ENCODE data around the gene C10orf53.

C10orf53 gene

GRCh38 chr10:49741108-49741995 lies 61.9 kb downstream of the C10orf53 start:
- Histone ChIP-seq H3K36me3 (ENCODE audit: insufficient read depth, low read length) (no peaks in the 10 kb centered on the region), H3K79me2 (ENCODE audit: insufficient read depth, low read length) (no peaks in the 10 kb centered on the region), H3K4me2 (ENCODE audit: insufficient read depth, low read length) (no peak overlapping the region), H3K4me1 (ENCODE audit: insufficient read depth, low read length) (no peaks in the 10 kb centered on the region), H4K20me1 (ENCODE audit: insufficient read depth, low read length) (no peaks in the 10 kb centered on the region; the same call in none of the 2 replicates), H3K27ac (ENCODE audit: low read length) (no peak overlapping the region), H3K4me3 (ENCODE audit: low read depth in 1 of 2, low read length in 2 of 2) (no peak overlapping the region), H2AFZ (ENCODE audit: low read depth, low read length) (no peak overlapping the region), H3K9ac (ENCODE audit: low read depth, low read length) (no peak overlapping the region), H3K27me3 (ENCODE audit: insufficient read depth, low read length, poor library complexity) (no peaks in the 10 kb centered on the region), H3K9me3 (ENCODE audit: insufficient read depth, low read length, severe bottlenecking) (no peaks in the 10 kb centered on the region)
- TF ChIP-seq EZH2 (IDR thresholded peaks at IDR 0.05; ENCODE audit: borderline replicate concordance, low read depth, low read length, severe bottlenecking): no peak
- TF ChIP-seq, protein P1, sequence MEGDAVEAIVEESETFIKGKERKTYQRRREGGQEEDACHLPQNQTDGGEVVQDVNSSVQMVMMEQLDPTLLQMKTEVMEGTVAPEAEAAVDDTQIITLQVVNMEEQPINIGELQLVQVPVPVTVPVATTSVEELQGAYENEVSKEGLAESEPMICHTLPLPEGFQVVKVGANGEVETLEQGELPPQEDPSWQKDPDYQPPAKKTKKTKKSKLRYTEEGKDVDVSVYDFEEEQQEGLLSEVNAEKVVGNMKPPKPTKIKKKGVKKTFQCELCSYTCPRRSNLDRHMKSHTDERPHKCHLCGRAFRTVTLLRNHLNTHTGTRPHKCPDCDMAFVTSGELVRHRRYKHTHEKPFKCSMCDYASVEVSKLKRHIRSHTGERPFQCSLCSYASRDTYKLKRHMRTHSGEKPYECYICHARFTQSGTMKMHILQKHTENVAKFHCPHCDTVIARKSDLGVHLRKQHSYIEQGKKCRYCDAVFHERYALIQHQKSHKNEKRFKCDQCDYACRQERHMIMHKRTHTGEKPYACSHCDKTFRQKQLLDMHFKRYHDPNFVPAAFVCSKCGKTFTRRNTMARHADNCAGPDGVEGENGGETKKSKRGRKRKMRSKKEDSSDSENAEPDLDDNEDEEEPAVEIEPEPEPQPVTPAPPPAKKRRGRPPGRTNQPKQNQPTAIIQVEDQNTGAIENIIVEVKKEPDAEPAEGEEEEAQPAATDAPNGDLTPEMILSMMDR (IDR thresholded peaks at IDR 0.05; ENCODE audit: borderline replicate concordance, extremely low read depth, low read length, poor library complexity, severe bottlenecking): no peak
- DNase-seq (no peak), ATAC-seq (ENCODE audit: insufficient read depth, low read depth) (peak; percentile 39)

GRCh38 chr10:49742683-49743463 lies 63.4 kb downstream of the C10orf53 start:
- Histone ChIP-seq H3K4me1 (ENCODE audit: insufficient read depth, low read length) (no peaks in the 10 kb centered on the region), H4K20me1 (ENCODE audit: insufficient read depth, low read length) (no peaks in the 10 kb centered on the region; the same call in none of the 2 replicates), H3K9me3 (ENCODE audit: insufficient read depth, low read length, severe bottlenecking) (no peaks in the 10 kb centered on the region), H3K4me3 (ENCODE audit: low read depth in 1 of 2, low read length in 2 of 2) (no peak overlapping the region), H2AFZ (ENCODE audit: low read depth, low read length) (no peak overlapping the region), H3K36me3 (ENCODE audit: insufficient read depth, low read length) (no peaks in the 10 kb centered on the region), H3K79me2 (ENCODE audit: insufficient read depth, low read length) (no peaks in the 10 kb centered on the region), H3K27me3 (ENCODE audit: insufficient read depth, low read length, poor library complexity) (no peaks in the 10 kb centered on the region), H3K27ac (ENCODE audit: low read length) (no peak overlapping the region), H3K4me2 (ENCODE audit: insufficient read depth, low read length) (no peak overlapping the region), H3K9ac (ENCODE audit: low read depth, low read length) (no peak overlapping the region)
- TF ChIP-seq, protein P1 (IDR thresholded peaks at IDR 0.05; ENCODE audit: borderline replicate concordance, extremely low read depth, low read length, poor library complexity, severe bottlenecking): no peak
- no peak for TF ChIP-seq EZH2 (IDR thresholded peaks at IDR 0.05; ENCODE audit: borderline replicate concordance, low read depth, low read length, severe bottlenecking)
- no peak for DNase-seq
- ATAC-seq (ENCODE audit: insufficient read depth, low read depth): no peak

DNA sequence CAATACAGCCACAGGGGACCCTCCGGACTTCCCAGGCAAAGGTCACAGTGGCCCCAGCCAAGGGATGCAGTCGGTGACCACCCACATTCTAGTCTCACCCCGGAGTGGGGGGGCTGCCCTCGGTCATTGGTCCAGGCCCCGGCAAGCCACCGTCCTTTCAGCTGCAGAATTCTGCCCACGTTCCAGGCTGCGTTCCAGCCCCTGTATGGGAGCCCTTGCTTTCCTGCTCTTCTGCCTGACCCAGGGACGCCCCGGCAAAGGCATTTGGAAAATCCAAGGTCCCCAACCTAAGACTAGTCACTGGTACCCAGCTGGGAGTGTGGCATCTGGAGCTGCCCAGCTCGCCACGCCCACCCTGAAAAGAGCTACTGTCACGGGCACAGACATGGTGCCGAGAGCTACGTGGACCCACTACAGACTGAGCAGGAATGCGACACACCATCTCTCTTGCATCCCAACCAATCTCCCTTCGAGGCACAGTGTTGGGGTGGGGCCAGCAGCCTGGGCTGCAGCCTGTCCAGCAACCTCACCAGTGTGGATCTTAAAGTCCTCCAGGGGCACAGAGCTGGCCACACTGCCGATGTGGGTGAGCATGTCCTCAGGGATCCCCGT lies 64.1 kb downstream of the C10orf53 start:
- H2AFZ ChIP-seq (ENCODE audit: low read depth, low read length): no peak overlapping the region
- no peak overlapping the region for H3K27ac ChIP-seq (ENCODE audit: low read length)
- DNase-seq (no peak), ATAC-seq (ENCODE audit: insufficient read depth, low read depth) (no peak)
- H4K20me1 ChIP-seq (ENCODE audit: insufficient read depth, low read length): no peaks in the 10 kb centered on the region; the same call in none of the 2 replicates
- H3K27me3 ChIP-seq (ENCODE audit: insufficient read depth, low read length, poor library complexity): no peaks in the 10 kb centered on the region
- TF ChIP-seq, protein P1 (IDR thresholded peaks at IDR 0.05; ENCODE audit: borderline replicate concordance, extremely low read depth, low read length, poor library complexity, severe bottlenecking): no peak
- no peak for TF ChIP-seq EZH2 (IDR thresholded peaks at IDR 0.05; ENCODE audit: borderline replicate concordance, low read depth, low read length, severe bottlenecking)
- no peak overlapping the region for H3K4me3 ChIP-seq (ENCODE audit: low read depth in 1 of 2, low read length in 2 of 2)
- no peak overlapping the region for H3K9ac ChIP-seq (ENCODE audit: low read depth, low read length)
- H3K36me3 ChIP-seq (ENCODE audit: insufficient read depth, low read length): no peaks in the 10 kb centered on the region
- no peaks in the 10 kb centered on the region for H3K4me1 ChIP-seq (ENCODE audit: insufficient read depth, low read length)
- no peaks in the 10 kb centered on the region for H3K79me2 ChIP-seq (ENCODE audit: insufficient read depth, low read length)
- H3K9me3 ChIP-seq (ENCODE audit: insufficient read depth, low read length, severe bottlenecking): no peaks in the 10 kb centered on the region
- H3K4me2 ChIP-seq (ENCODE audit: insufficient read depth, low read length): no peak overlapping the region

All from DND-41 (cell line).